DND-41 (cell line): ENCODE measurements around the gene ASRGL1.

Source experiments
- CTCF ChIP-seq: IDR thresholded peaks from 2 replicates; pipeline ENCODE4 v1.5.1; 2012; ENCODE audit warnings: borderline replicate concordance, low read length, moderate library complexity, mild to moderate bottlenecking; ENCODE audit not compliant: poor library complexity, severe bottlenecking; ENCODE audit errors: extremely low read depth
- EZH2 ChIP-seq: IDR thresholded peaks from 3 replicates; pipeline ENCODE4 v1.6.1; 2012; ENCODE audit warnings: borderline replicate concordance, low read depth, mild to moderate bottlenecking, moderate library complexity, low read length, inconsistent platforms; ENCODE audit not compliant: severe bottlenecking

- TF ChIP-seq EZH2 (no peak), CTCF (no peak)
Observed at GRCh38 chr11:62370743-62371440, 33.6 kb downstream of the ASRGL1 start.
